Stomach (tissue), 4 donors: ENCODE measurements around the gene TK1.
"Not testable (repeated sequence)": the region's sequence is repeated elsewhere in the genome, so short reads cannot be mapped to it uniquely, and the experiment has no call there.

ENCODE experiments used
- POLR2A ChIP-seq, 4 donors: fragments of 450-650 bp; IDR thresholded peaks; one replicate each; pipeline ENCODE4 v1.6.1; 2016; ENCODE audit warnings: antibody characterized with exemption in 4 of 4, control low read depth in 2 of 4, mild to moderate bottlenecking in 1 of 4, moderate library complexity in 1 of 4
- POLR2AphosphoS5 ChIP-seq, 3 donors: sonication (generic); formaldehyde crosslinking; IDR thresholded peaks; one replicate each; pipeline ENCODE4 v1.6.1; 2016; ENCODE audit warnings: antibody characterized with exemption in 3 of 3
- TF ChIP-seq, protein P1 (sequence below), 7 experiments: fragments of 450-650 bp in 4 of 7; fragments of 200-600 bp in 3 of 7; sonication (generic) in 3 of 7; IDR thresholded peaks; one replicate each; pipeline ENCODE4 v1.5.1; 2016 to 2019; ENCODE audit warnings: antibody characterized with exemption in 7 of 7, control low read depth in 2 of 7, mild to moderate bottlenecking in 1 of 7

DNA sequence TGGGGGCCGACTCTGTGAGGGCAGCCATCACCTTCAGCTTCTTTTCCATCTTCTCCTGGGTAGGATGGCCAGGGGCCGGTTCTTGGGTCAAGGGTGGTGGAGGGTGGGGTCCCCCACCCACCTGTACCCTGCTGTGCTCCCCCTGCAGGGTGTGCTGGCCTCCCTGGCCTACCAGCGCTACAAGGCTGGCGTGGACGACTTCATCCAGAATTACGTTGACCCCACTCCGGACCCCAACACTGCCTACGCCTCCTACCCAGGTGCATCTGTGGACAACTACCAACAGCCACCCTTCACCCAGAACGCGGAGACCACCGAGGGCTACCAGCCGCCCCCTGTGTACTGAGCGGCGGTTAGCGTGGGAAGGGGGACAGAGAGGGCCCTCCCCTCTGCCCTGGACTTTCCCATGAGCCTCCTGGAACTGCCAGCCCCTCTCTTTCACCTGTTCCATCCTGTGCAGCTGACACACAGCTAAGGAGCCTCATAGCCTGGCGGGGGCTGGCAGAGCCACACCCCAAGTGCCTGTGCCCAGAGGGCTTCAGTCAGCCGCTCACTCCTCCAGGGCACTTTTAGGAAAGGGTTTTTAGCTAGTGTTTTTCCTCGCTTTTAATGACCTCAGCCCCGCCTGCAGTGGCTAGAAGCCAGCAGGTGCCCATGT lies 15.1 kb downstream of the TK1 start:
- not testable (repeated sequence) for TF ChIP-seq POLR2A, POLR2AphosphoS5 (IDR thresholded peaks at IDR 0.05)
- TF ChIP-seq, protein P1, sequence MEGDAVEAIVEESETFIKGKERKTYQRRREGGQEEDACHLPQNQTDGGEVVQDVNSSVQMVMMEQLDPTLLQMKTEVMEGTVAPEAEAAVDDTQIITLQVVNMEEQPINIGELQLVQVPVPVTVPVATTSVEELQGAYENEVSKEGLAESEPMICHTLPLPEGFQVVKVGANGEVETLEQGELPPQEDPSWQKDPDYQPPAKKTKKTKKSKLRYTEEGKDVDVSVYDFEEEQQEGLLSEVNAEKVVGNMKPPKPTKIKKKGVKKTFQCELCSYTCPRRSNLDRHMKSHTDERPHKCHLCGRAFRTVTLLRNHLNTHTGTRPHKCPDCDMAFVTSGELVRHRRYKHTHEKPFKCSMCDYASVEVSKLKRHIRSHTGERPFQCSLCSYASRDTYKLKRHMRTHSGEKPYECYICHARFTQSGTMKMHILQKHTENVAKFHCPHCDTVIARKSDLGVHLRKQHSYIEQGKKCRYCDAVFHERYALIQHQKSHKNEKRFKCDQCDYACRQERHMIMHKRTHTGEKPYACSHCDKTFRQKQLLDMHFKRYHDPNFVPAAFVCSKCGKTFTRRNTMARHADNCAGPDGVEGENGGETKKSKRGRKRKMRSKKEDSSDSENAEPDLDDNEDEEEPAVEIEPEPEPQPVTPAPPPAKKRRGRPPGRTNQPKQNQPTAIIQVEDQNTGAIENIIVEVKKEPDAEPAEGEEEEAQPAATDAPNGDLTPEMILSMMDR (IDR thresholded peaks at IDR 0.05) = not testable (repeated sequence)
